ENCODE measurements around the gene LSG1. TPM values are rescaled to one million over a fixed set of nuclear protein-coding genes. Genes with fewer than 3 reads are reported as not detected.

The LSG1 gene
- total RNA-seq, 1 experiment from 2014 or later = 45.8 TPM

DNA sequence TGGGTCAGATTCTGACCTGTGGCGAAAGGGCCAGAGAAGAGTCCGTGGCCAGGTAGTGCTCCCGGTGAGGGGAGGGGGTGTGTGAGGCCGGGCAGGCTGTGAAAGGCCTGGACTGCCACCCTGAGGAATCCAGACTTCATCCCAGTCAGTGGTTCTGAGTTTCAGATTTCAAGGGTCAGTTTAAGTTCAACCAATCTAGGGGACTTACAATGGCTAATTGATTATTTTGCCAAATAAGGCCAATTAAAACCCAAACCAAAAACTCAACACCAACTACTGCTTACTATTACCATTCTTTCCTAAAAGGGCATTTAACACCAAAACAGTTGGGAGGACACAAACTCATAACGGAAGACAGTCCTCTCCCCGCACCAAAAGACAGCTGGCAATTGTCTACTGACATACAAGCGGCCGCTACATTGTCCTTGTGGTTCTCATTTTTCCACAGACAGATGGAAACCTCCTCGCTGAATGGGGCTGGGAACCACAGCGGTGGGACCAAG is 69.3 kb downstream of the LSG1 start (continued):
- TF ChIP-seq, protein P1, sequence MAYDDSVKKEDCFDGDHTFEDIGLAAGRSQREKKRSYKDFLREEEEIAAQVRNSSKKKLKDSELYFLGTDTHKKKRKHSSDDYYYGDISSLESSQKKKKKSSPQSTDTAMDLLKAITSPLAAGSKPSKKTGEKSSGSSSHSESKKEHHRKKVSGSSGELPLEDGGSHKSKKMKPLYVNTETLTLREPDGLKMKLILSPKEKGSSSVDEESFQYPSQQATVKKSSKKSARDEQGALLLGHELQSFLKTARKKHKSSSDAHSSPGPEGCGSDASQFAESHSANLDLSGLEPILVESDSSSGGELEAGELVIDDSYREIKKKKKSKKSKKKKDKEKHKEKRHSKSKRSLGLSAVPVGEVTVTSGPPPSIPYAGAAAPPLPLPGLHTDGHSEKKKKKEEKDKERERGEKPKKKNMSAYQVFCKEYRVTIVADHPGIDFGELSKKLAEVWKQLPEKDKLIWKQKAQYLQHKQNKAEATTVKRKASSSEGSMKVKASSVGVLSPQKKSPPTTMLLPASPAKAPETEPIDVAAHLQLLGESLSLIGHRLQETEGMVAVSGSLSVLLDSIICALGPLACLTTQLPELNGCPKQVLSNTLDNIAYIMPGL (CRISPR knock-in tag; IDR thresholded peaks at IDR 0.05) = no peak
- TF ChIP-seq CBFB (CRISPR knock-in tag; IDR thresholded peaks at IDR 0.05; ENCODE audit: low read depth) = no peak
- no peak for TF ChIP-seq FOXK1 (CRISPR knock-in tag; IDR thresholded peaks at IDR 0.05)
- TF ChIP-seq, protein P2, sequence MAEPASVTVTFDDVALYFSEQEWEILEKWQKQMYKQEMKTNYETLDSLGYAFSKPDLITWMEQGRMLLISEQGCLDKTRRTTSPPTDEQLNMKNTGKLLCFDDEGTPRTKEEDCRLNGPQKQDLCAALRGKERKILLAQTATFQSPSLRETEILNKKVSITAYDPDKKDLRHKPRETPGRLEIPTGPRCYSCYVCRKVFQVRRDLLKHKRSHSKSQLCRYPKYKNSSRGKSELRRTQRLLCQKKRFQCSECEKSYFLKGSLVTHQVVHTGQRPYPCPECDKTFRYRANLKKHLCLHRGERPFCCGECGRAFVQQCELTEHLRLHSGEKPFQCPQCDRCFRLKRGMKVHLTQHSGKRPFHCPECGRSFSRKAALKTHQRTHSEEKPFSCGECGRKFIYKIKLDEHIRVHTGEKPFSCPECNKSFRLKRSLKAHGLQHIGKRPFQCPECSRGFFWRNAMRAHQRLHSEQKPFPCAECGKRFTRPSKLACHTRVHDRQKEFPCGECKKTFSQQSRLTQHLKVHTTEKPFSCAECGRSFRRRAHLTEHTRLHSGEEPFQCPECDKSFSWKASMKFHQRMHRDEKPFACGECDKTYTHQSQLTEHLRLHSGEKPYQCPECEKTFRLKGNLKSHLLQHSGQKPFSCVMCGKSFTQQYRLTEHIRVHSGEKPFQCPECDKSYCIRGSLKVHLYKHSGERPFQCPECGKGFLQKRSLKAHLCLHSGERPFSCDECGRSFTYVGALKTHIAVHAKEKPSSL (CRISPR knock-in tag; conservative IDR thresholded peaks at IDR 0.05) = no peak
- TF ChIP-seq, protein P3, sequence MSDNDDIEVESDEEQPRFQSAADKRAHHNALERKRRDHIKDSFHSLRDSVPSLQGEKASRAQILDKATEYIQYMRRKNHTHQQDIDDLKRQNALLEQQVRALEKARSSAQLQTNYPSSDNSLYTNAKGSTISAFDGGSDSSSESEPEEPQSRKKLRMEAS (CRISPR knock-in tag; IDR thresholded peaks at IDR 0.05) = no peak

DNA sequence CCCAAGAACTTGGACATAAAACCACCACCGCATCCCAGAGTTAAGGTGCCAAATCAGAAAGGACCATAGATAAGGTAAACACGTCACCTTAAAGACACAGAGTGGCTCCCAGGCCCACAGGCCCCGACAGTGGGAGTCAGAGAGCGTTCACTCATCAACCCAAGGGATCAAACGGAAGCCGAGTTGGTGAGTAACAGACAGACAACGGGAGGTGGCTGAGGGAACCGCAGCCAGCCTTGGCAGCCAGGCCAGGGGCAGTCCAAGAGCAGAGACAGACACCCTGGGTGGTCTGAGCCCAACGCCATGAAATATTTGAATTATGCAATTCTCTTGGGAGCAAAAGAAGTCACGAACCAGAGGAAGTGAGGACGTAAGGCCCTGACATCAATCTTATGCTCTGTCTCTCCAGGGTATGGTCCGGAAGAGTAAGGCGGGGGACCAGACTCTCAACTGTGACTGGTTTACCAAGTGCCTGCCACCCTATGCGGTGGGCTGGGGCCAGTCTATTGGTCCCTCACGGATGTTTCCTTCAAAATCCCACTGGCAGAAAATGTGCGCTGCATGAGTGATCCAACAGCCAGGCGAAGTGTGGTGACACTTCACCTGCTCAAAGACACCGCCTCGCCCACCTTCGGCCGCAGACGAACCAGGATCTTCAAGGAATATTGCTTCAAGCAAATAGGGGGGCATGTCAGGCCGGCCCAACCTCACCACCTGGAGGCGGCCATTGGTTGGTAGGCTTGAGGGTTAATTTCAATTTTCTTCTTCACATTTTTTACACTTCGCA is 73.0 kb downstream of the LSG1 start:
- CTCF ChIA-PET = interaction anchor here (1.1 kb wide), 1 partner anchor 35 kb away, joined by 3 read pairs; no protein-coding TSS in a partner anchor
- no peak overlapping the region for H3K27ac Mint-ChIP-seq
- no peaks in the 10 kb centered on the region for H3K4me1 Mint-ChIP-seq

DNA sequence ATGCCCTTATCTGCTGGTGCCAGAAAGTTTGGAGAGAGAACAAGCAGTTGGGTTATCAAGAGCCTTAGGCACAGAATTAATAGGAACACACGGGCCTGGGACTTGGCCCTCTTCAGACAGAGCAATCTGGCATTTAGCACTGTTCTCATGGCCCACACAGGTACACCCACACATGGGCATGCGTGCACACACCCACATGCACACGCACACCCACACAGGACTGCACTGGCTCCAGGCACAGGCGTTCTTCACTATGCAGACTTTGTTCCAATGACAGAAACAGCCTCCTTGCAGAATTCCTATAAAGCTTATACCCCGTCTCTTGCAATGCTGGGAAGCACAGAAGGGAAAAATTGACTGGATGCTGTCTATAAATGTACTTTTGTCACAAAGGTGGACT is 75.1 kb downstream of the LSG1 start:
- ATAC-seq = no peak
- H3K27ac Mint-ChIP-seq = no peak overlapping the region
- H3K36me3 Mint-ChIP-seq = peaks cover 2% of the 10 kb centered on the region; the same call in 1 of the 2 replicates
- H3K27me3 Mint-ChIP-seq (ENCODE audit: low read depth) = no peaks in the 10 kb centered on the region
- no peak for DNase-seq (ENCODE audit: low spot score)
- no peak overlapping the region for H3K4me3 Mint-ChIP-seq
- no peaks in the 10 kb centered on the region for H3K9me3 Mint-ChIP-seq
- ChIA-PET CTCF (interaction anchor here (1.0 to 2.2 kb wide), 3 partner anchors 11 to 263 kb away, joined by 4 to 9 read pairs (median 4); no protein-coding TSS in a partner anchor), POLR2A (no interaction called here)
- TF ChIP-seq, protein P4, sequence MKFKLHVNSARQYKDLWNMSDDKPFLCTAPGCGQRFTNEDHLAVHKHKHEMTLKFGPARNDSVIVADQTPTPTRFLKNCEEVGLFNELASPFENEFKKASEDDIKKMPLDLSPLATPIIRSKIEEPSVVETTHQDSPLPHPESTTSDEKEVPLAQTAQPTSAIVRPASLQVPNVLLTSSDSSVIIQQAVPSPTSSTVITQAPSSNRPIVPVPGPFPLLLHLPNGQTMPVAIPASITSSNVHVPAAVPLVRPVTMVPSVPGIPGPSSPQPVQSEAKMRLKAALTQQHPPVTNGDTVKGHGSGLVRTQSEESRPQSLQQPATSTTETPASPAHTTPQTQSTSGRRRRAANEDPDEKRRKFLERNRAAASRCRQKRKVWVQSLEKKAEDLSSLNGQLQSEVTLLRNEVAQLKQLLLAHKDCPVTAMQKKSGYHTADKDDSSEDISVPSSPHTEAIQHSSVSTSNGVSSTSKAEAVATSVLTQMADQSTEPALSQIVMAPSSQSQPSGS (CRISPR knock-in tag; IDR thresholded peaks at IDR 0.05; ENCODE audit: borderline replicate concordance, low read depth) = no peak
- no peaks in the 10 kb centered on the region for H3K4me1 Mint-ChIP-seq

More for the DNA sequence above, 73.0 kb downstream of the LSG1 start:
- POLR2A ChIA-PET = no interaction called here
- TF ChIP-seq RELA (CRISPR knock-in tag; IDR thresholded peaks at IDR 0.05; ENCODE audit: borderline replicate concordance) (no peak), RORB (CRISPR knock-in tag; IDR thresholded peaks at IDR 0.05) (no peak), SOX15 (CRISPR knock-in tag; IDR thresholded peaks at IDR 0.05) (no peak), ZNF671 (CRISPR knock-in tag; IDR thresholded peaks at IDR 0.05) (no peak), NR3C1 (CRISPR knock-in tag; conservative IDR thresholded peaks at IDR 0.05; ENCODE audit: low read depth) (no peak), ZNF232 (CRISPR knock-in tag; IDR thresholded peaks at IDR 0.05) (no peak), TCF7 (CRISPR knock-in tag; IDR thresholded peaks at IDR 0.05; ENCODE audit: low read depth) (no peak)
- TF ChIP-seq, protein P2 (CRISPR knock-in tag; conservative IDR thresholded peaks at IDR 0.05) = no peak
- TF ChIP-seq, protein P5, sequence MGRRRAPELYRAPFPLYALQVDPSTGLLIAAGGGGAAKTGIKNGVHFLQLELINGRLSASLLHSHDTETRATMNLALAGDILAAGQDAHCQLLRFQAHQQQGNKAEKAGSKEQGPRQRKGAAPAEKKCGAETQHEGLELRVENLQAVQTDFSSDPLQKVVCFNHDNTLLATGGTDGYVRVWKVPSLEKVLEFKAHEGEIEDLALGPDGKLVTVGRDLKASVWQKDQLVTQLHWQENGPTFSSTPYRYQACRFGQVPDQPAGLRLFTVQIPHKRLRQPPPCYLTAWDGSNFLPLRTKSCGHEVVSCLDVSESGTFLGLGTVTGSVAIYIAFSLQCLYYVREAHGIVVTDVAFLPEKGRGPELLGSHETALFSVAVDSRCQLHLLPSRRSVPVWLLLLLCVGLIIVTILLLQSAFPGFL (CRISPR knock-in tag; IDR thresholded peaks at IDR 0.05; ENCODE audit: borderline replicate concordance) = no peak
- Mint-ChIP-seq H3K4me3 (no peak overlapping the region), H3K9me3 (no peaks in the 10 kb centered on the region), H3K27me3 (ENCODE audit: low read depth) (no peaks in the 10 kb centered on the region), H3K36me3 (peaks cover 5% of the 10 kb centered on the region; the same call in 1 of the 2 replicates)
- ATAC-seq = no peak
- DNase-seq (ENCODE audit: low spot score) = no peak
